NOMO-1 treated with dmso at 0.1 percent for 144 hours (cell line): ENCODE measurements around the gene NAGS.
"Not testable (repeated sequence)": the region's sequence is repeated elsewhere in the genome, so short reads cannot be mapped to it uniquely, and the experiment has no call there.

Source experiments
- DNase-seq: peaks from one replicate; lab custom pipeline; 2025; ENCODE audit not compliant: unreplicated experiment; lab: John Stamatoyannopoulos, UW

The NAGS gene

DNA sequence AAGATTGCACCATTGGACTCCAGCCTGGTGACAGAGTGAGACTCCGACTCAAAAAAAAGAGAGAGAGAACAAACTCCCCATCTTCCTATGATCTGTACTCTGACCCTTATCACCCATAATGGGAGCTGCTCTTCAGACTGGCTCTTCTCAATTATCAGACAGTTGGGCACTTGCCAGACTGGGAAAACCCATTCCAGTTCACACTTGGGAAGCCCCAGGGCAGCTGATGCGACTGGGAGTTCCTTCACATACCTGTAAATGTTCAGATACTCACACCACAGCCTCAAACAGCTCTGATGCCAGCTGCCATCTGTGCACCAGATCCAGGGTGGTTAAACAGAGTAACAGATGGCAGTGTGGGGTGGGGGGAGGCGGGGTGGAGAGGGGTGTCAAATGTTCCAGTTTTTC is 34.2 kb downstream of the NAGS start:
- DNase-seq: no peak

DNA sequence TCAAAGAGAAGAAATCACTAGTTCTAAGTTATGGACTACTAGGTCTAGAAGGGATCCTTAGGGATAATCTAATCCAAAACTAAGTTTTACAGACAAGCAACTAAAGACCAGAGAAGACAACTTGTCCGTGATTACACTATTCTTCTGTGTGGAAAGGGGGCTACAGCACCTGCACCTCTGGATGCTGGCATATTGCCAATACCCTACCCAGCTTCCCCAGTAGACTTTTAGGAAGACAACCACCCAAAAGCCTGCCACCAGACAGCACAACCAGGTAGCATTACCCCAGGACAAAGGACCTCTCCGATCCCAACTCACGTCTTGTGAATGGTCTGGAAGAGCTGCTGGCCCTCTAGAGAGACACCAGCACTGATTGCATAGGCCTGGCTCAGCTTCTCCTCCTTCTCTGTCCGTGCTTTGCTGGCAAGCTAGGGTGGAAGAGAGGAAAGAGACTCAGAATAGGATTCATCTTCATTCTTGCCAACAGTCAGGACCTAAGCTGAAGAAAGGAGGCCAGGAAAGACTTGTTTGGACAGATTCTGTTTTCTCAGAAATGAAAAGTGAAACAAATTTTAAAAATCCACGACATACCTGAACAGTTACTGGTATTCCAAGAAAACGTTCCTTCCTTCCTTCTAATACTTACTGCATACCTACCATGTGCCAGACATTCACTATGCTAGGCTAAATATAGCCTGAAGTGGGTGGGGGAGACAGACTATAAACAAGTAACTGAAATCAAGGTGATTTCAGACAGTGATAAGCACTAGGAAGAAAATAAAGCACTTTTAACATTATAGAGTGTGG is 35.6 kb downstream of the NAGS start:
- DNase-seq: no peak

DNA sequence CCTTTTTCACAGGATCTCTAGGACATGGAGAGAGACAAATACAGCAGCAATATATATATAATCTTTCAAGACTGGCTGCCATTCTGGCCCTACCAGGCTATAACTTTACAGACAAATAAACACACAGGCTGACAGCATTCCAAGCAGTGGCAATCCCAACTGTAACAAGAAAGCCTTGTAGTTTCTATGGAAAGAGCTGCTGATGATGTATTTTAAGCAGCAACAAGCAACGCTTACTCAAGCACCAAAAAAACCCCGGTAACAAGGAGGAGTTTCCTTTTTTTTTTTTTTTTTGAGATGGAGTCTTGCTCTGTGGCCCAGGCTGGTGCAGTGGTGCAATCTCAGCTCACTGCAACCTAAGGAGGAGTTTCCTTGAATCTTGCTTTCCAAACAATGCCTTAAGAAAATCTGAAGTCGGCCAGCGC is 38.9 kb downstream of the NAGS start:
- DNase-seq: no peak

DNA sequence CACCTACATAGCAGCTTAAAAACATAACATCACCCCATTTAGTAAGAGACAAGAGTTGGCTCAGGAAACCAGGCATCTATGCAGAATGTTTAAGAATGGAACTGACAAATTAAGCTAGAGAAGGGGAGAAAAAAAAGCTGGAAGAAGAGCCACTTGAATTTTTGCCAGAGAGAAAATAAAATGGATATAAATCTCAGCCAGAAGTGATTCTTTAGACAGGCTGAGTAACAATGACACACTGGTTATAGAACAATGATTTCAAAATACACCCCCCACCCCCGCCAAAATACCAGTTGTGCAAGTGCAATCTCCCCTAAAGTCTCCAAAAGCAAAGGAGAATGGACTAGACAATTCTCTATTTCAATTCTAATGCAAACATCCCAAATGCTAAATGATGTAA is 39.6 kb downstream of the NAGS start:
- DNase-seq: no peak

DNA sequence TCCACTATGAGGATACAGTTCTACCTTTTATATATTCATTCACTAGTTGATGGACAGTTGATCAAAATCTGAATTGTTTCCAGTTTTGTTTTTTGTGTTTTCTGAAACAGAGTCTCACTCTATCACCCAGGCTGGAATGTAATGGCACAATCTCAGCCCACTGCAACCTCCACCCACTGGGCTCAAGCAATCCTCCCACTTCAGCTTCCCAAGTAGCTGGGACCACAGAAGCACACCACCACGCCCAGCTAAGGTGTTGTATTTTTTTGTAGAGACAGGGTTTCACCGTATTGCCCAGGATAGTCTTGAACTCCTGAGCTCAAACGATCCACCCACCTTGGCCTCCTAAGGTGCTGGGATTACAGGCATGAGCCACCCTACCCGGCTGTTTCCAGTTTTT is 41.1 kb downstream of the NAGS start:
- DNase-seq: no peak

DNA sequence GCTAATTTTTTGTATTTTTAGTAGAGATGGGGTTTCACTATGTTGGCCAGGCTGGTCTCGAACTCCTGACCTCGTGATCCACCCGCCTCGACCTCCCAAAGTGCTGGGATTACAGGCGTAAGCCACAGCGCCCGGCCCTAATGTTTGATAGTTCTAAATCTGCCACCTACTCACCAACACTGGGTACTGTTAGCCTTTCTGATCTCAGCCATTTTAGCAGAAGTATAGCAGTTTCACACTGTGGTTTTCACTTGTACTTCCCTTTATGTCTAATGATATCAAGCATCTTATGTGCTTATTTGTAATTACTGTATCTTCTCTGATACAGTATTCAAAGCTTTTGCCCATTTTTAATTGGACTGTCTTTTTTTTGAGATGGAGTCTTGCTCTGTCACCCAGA is 42.5 kb downstream of the NAGS start:
- DNase-seq: not testable (repeated sequence)

DNA sequence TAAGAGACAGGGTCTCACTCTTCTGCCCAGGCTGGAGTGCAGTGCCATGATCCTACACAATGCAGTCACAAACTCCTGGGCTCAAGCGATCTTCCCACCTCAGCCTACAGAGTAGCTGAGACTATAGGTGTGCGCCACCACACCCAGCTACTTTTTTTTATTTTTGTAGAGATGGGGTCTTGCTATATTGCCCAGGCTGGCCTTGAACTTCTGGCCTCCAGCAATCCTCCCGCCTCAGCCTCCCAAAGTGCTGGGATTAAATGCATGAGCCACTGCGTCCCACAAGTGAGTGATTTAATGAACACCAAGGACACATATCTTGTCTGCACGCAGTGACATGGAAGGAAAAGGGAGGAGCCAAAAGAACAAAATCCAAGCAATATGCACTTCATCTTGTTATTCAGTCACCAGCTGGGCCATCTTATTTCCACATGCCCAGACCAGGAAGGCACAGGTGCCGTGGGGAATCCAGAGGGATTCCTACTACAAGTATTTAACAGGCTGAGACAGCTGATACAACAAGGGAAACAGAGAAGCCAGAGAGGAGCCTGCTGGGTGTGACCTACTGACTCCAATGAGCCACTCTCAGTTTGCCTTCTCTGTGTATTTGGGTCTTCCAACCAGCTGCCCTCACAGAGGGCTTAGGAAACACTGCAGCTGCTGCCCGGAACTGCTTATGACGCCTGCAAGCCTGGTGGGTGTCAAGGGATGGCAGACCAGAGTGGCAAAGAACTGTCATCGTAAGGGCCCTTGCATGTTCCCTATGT is 45.1 kb downstream of the NAGS start:
- DNase-seq: no peak

DNA sequence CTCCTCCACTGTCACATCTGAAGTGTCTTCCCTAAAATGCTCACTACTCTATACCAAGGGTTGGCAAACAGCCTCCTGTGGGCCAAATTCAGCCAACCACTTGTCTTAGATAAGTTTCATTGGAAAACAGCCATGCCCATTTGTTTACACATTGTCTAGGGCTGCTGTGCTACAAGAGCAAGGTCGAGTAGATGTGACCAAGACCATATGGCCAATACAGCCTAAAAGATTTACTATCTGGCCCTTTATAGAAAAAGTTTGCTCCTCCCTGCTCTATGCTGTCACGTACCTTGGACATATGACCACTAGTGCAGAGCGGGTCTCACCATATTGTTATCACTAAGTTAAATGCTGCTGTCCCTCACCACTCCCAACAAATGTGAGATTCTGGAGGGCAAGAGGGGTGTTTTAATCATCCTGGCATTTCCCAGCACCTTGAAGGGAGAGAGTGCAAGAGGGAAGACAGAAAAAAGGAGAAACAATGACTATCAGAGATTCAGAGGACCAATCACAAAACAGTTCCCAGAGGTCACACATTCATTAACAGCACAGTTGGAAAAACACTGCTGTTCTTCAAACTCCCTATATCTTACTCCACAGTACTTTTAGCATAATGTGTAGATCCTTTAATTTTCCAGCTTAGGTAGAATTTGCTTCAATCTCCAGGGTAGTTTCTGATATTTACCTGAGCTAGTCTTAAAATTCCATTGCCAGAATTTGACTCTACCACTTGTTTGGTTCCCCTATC is 48.9 kb downstream of the NAGS start:
- DNase-seq: no peak
